Measurements from ENCODE around the gene HDHD3.

The HDHD3 gene

GRCh38 chr9:113361304-113362018 lies 15.3 kb downstream of the HDHD3 start:
- in situ Hi-C loops (cut with HindIII; ENCODE audit: low pct_ligation_motif_present, low sequenced_read_pairs) = no loop called here
- TF ChIP-seq CTCF (IDR thresholded peaks at IDR 0.05; ENCODE audit: low read depth, low read length, missing control alignments) = no peak

GRCh38 chr9:113360242-113360842 lies 16.4 kb downstream of the HDHD3 start:
- in situ Hi-C loops (cut with HindIII; ENCODE audit: low pct_ligation_motif_present, low sequenced_read_pairs) = no loop called here
- peaks cover 5% of the 10 kb centered on the region for H3K27me3 ChIP-seq (replicated peaks)
- H3K36me3 ChIP-seq (replicated peaks) = no peaks in the 10 kb centered on the region
- no peak for DNase-seq
- TF ChIP-seq CTCF (IDR thresholded peaks at IDR 0.05; ENCODE audit: low read depth, low read length, missing control alignments) = no peak
- H3K27ac ChIP-seq = no peak overlapping the region
- no peak overlapping the region for H3K4me3 ChIP-seq (ENCODE audit: low read depth, low read length)

More at GRCh38 chr9:113361304-113362018, 15.3 kb downstream of the HDHD3 start:
- peak; percentile 38 for DNase-seq
- no peaks in the 10 kb centered on the region for H3K36me3 ChIP-seq (replicated peaks)
- H3K4me3 ChIP-seq (ENCODE audit: low read depth, low read length) = no peak overlapping the region
- H3K27me3 ChIP-seq (replicated peaks) = peaks cover 5% of the 10 kb centered on the region
- H3K27ac ChIP-seq = no peak overlapping the region

- Histone ChIP-seq H3K27me3 (replicated peaks) (peaks cover 5% of the 10 kb centered on the region), H3K36me3 (replicated peaks) (no peaks in the 10 kb centered on the region), H3K27ac (no peak overlapping the region), H3K4me3 (ENCODE audit: low read depth, low read length) (no peak overlapping the region)
- no peak for DNase-seq
- no peak for TF ChIP-seq CTCF (IDR thresholded peaks at IDR 0.05; ENCODE audit: low read depth, low read length, missing control alignments)
- in situ Hi-C loops (cut with HindIII; ENCODE audit: low pct_ligation_motif_present, low sequenced_read_pairs) = no loop called here
These were observed 17.4 kb downstream of the HDHD3 start for GRCh38 chr9:113359385-113359784.

- in situ Hi-C loops (cut with HindIII; ENCODE audit: low pct_ligation_motif_present, low sequenced_read_pairs) = no loop called here
- TF ChIP-seq CTCF (IDR thresholded peaks at IDR 0.05; ENCODE audit: low read depth, low read length, missing control alignments) = no peak
These were observed 20.0 kb downstream of the HDHD3 start for GRCh38 chr9:113356686-113357292.

GRCh38 chr9:113355040-113355596 lies 21.7 kb downstream of the HDHD3 start:
- Histone ChIP-seq H3K27me3 (replicated peaks) (peaks cover 31% of the 10 kb centered on the region), H3K27ac (no peak overlapping the region), H3K4me3 (ENCODE audit: low read depth, low read length) (no peak overlapping the region), H3K36me3 (replicated peaks) (no peaks in the 10 kb centered on the region)
- in situ Hi-C loops (cut with HindIII; ENCODE audit: low pct_ligation_motif_present, low sequenced_read_pairs) = no loop called here
- no peak for DNase-seq
- TF ChIP-seq CTCF (IDR thresholded peaks at IDR 0.05; ENCODE audit: low read depth, low read length, missing control alignments) = peak; percentile 43

More at GRCh38 chr9:113356686-113357292, 20.0 kb downstream of the HDHD3 start:
- peaks cover 17% of the 10 kb centered on the region for H3K27me3 ChIP-seq (replicated peaks)
- no peak for DNase-seq
- H3K27ac ChIP-seq = no peak overlapping the region
- no peak overlapping the region for H3K4me3 ChIP-seq (ENCODE audit: low read depth, low read length)
- no peaks in the 10 kb centered on the region for H3K36me3 ChIP-seq (replicated peaks)

All from brain microvascular endothelial cell (primary cell).